Kidney tubule cell (primary cell): ENCODE results near the gene TTK.
A peak's percentile ranks its signal among the peaks of the same experiment; 100 is the strongest.
"Not testable (repeated sequence)": the region's sequence is repeated elsewhere in the genome, so short reads cannot be mapped to it uniquely, and the experiment has no call there.

Source experiments
- DNase-seq: peaks from one replicate; pipeline ENCODE4 v3.0.0-alpha.2; 2018; ENCODE audit warnings: low spot score

The TTK gene

GRCh38 chr6:80021591-80021990, 17.1 kb downstream of the TTK start:
- DNase-seq: no peak

DNA sequence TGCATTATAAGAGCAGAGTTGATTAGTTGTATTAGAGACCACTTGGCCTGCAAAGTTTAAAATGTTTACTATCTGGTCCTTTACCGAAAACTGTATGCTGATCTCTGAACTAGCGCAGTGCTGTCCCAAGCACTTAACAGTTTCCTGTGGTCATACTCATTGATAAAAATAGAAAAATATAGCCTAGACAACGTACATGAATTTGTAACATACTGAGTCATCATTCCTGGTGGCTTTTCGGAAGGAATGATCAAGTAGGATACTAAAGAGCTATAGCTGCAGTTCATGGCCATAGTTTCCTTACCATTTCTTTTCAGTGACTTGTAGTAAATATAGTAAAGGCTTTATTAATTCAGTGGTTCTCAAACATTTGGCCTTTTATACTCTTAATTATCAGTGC, 18.4 kb downstream of the TTK start:
- DNase-seq: peak; percentile 3

DNA sequence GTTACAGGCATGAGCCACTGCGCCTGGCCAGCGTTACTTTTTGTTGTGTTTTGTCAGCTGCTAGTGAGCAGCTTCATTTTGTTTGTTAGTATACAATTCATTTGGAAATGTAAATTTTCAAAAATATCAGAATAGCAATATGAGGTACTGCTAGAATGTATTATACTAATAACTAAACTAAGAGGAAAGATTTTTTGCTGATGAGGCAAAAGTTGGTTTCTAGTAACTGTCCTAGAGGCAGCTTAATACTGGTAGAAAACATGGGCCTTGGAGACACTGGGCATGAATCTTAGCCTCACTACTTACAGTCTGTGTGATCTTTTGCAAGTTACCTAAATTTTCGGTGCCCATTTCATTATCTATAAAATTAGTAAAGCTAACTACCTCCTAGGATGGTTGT, 24.1 kb downstream of the TTK start:
- no peak for DNase-seq

DNA sequence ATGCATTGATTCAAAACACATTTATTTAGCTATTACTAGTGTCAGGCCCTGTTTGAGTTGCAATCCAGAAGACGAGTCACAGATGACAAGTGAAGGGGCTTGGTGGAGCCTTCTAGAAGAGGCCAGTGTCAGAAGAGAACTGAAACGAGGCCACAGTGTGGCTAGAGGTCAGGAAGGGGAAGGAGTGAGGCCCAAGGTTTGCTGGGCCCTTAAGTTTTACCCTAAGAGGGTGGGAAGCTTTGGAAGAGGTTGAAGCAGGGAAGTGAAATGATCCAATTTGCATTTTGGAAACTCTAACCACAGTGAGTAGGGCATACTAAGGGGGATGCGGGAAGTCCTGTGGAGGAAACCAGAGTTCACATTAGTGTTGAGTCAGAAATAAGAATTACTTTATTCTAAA, 25.0 kb downstream of the TTK start:
- no peak for DNase-seq

GRCh38 chr6:80048220-80048619, 43.8 kb downstream of the TTK start:
- not testable (repeated sequence) for DNase-seq

- DNase-seq: no peak
Observed at GRCh38 chr6:80060774-80061173, 56.3 kb downstream of the TTK start.

- DNase-seq: not testable (repeated sequence)
Observed at GRCh38 chr6:80068146-80068545, 63.7 kb downstream of the TTK start.

GRCh38 chr6:80070431-80070830, 66.0 kb downstream of the TTK start:
- DNase-seq: not testable (repeated sequence)

- DNase-seq: no peak
Observed at GRCh38 chr6:80077067-80077466, 72.6 kb downstream of the TTK start.

DNA sequence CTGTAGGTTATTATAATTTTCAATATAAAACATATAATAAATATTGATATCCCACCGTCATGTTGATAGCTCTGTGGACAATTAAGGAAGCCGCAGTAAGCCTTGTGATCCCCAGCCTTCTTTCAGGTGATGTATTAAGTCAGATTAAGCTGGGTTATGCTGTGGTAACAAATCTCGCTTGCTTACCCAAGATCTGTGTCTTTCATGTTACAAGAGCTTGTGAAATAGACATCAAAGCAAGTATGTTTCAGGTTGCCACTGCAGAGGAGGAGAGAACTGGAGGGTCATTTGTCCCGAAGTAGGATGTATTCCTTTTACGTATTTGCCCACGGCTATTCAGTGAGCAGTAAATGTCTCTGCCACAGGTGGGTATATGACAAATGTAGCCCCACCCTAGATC, 84.2 kb downstream of the TTK start:
- no peak for DNase-seq

- no peak for DNase-seq
Observed at GRCh38 chr6:80091506-80091905, 87.1 kb downstream of the TTK start.
